GM12878 (cell line): ENCODE results near the gene NTN3. TPM values are rescaled to one million over a fixed set of nuclear protein-coding genes. Genes with fewer than 3 reads are reported as not detected.

Source experiments
- ATAC-seq: fragments of 200-7000 bp; cut with Tn5 transposase; 3 replicates; pipeline ENCODE4 v1.9.1; 2020; ENCODE audit warnings: mild to moderate bottlenecking, moderate library complexity
- BruUV-seq: library from RNA; stranded (reverse); fragments of 400-500 nt; replicated peaks from 2 replicates; lab custom pipeline; 2021; lab: Mats Ljungman, UMichigan
- CTCF ChIA-PET: fragments of 300-600 bp; sonication (Branson Sonifier 250); formaldehyde crosslinking; extraction: SDS; loops from one replicate; lab custom pipeline; 2021; ENCODE audit warnings: inconsistent platforms; lab: Yijun Ruan, JAX
- POLR2A ChIA-PET: fragments of 350-600 bp; formaldehyde crosslinking; extraction: SDS; loops from one replicate; lab custom pipeline; 2021; ENCODE audit warnings: inconsistent platforms; lab: Charles Lee
- RAD21 ChIA-PET: fragments of 300-600 bp; sonication (Branson Sonifier 250); formaldehyde crosslinking; loops from one replicate; lab custom pipeline; 2023; ENCODE audit warnings: antibody characterized with exemption; ENCODE audit not compliant: unreplicated experiment; lab: Charles Lee
- SMC1A ChIA-PET: fragments of 300-600 bp; sonication (Branson Sonifier 250); formaldehyde crosslinking; loops from one replicate; lab custom pipeline; 2023; ENCODE audit not compliant: unreplicated experiment, uncharacterized antibody; lab: Charles Lee
- DNase-seq: peaks from one replicate; pipeline ENCODE4 v3.0.0-alpha.2; 2011; ENCODE audit warnings: low read depth, low spot score
- FAIRE-seq: peaks from 3 replicates; lab custom pipeline; 2011; peaks lifted over from hg19 to GRCh38; lab: Jason Lieb, UNC
- H2AFZ ChIP-seq: 2 replicates; pipeline ENCODE4 v1.6.0; 2011; ENCODE audit warnings: low read depth, low read length, control low read depth; ENCODE audit not compliant: control insufficient read depth
- H3K27ac ChIP-seq: 2 replicates; pipeline ENCODE4 v1.5.1; 2011; ENCODE audit warnings: control low read depth; ENCODE audit not compliant: control insufficient read depth, insufficient read depth
- H3K27me3 ChIP-seq, 2 experiments: replicated peaks in 1 of 2; 2 replicates each; pipeline versions ENCODE4 v1.6.0 to v1.6.1; 2011; ENCODE audit warnings: low read length in 1 of 2; ENCODE audit not compliant: control insufficient read depth in 2 of 2, insufficient read depth in 2 of 2
- H3K36me3 ChIP-seq, 2 experiments: 2 replicates each; pipeline ENCODE4 v1.5.1; 2011; ENCODE audit warnings: low read length in 1 of 2; ENCODE audit not compliant: control insufficient read depth in 2 of 2, insufficient read depth in 2 of 2
- H3K4me1 ChIP-seq: 2 replicates; pipeline ENCODE4 v1.6.1; 2011; ENCODE audit warnings: mild to moderate bottlenecking, low read length, moderate library complexity, mixed read lengths; ENCODE audit not compliant: control insufficient read depth, insufficient read depth
- H3K4me2 ChIP-seq: 2 replicates; pipeline ENCODE4 v1.6.0; 2011; ENCODE audit warnings: control low read depth; ENCODE audit not compliant: control insufficient read depth, insufficient read depth
- H3K4me3 ChIP-seq: fragments of 200-600 bp; sonication (generic); 2 replicates; pipeline ENCODE4 v1.5.1; 2016
- H3K79me2 ChIP-seq: 2 replicates; pipeline ENCODE4 v1.6.0; 2011; ENCODE audit warnings: low read length; ENCODE audit not compliant: control insufficient read depth, insufficient read depth
- H3K9ac ChIP-seq: 2 replicates; pipeline ENCODE4 v1.8.0; 2011; ENCODE audit warnings: low read length, control low read depth, mixed read lengths; ENCODE audit not compliant: control insufficient read depth, insufficient read depth
- H3K9me3 ChIP-seq: replicated peaks from 3 replicates; pipeline ENCODE4 v1.5.1; 2011; ENCODE audit warnings: mild to moderate bottlenecking, low read length; ENCODE audit not compliant: control insufficient read depth, insufficient read depth
- H4K20me1 ChIP-seq: 2 replicates; pipeline ENCODE4 v1.6.0; 2011; ENCODE audit not compliant: control insufficient read depth, insufficient read depth
- ATF7 ChIP-seq: fragments of 450-650 bp; IDR thresholded peaks from 2 replicates; pipeline ENCODE4 v1.6.1; 2016; ENCODE audit warnings: low read depth, mild to moderate bottlenecking
- EGR1 ChIP-seq, 2 experiments: IDR thresholded peaks; 1 replicate in 1 of 2; 2 replicates in 1 of 2; pipeline ENCODE4 v1.6.1; 2011 to 2012; ENCODE audit warnings: low read depth in 2 of 2, low read length in 2 of 2, borderline replicate concordance in 1 of 2, mild to moderate bottlenecking in 1 of 2, moderate library complexity in 1 of 2
- IRF5 ChIP-seq: fragments of 450-650 bp; IDR thresholded peaks from 2 replicates; pipeline ENCODE4 v1.6.1; 2017; ENCODE audit warnings: borderline replicate concordance
- MTA3 ChIP-seq: IDR thresholded peaks from 2 replicates; pipeline ENCODE4 v1.6.1; 2012; ENCODE audit warnings: low read length, inconsistent platforms, borderline replicate concordance
- NRF1 ChIP-seq: conservative IDR thresholded peaks from 2 replicates; pipeline ENCODE4 v1.6.1; 2011; ENCODE audit warnings: mild to moderate bottlenecking, low read depth, low read length, improper control_type of control experiment
- ZBTB4 ChIP-seq: fragments of 450-650 bp; formaldehyde crosslinking; IDR thresholded peaks from 2 replicates; pipeline ENCODE4 v1.4.0; 2022; ENCODE audit warnings: mild to moderate bottlenecking, moderate library complexity
- WGBS: methylation state at CpG from one replicate; pipeline ENCODE4 v1.1.6; 2016; ENCODE audit warnings: low lambda C conversion rate; ENCODE audit not compliant: insufficient replicate concordance, insufficient coverage; ENCODE audit errors: missing lambda C conversion rate; 5-methylcytosine and 5-hydroxymethylcytosine counted together
- in situ Hi-C: fragments of 300-500 bp; cut with MboI; formaldehyde crosslinking; loops from 9 replicates; pipeline ENCODE4 v1.14.3; 2018; ENCODE audit warnings: mixed read lengths
- intact Hi-C: fragments of 100-400 bp; cut with micrococcal nuclease; formaldehyde crosslinking; loops from one replicate; pipeline ENCODE4 v1.14.2; 2022; ENCODE audit not compliant: unreplicated experiment
- polyA plus RNA-seq, 11 experiments: library from polyadenylated mRNA; depleted of rRNA in 4 of 11; unstranded in 6 of 11; stranded (reverse) in 5 of 11; fragments of >200 nt; fragmentation: Nextera tagmentation in 4 of 11; fragmentation: Illumina TruSeq in 1 of 11; extraction: Ambion mirVana in 4 of 11; extraction: Trizol in 1 of 11; gene quantifications; 1 replicate in 1 of 11; 2 replicates in 10 of 11; pipeline versions ENCODE4 v1.2.1 to v1.2.3, GENCODE V29; 2011 to 2016; ENCODE audit warnings: inconsistent platforms in 2 of 11, missing spikeins in 2 of 11, low read depth in 1 of 11
- total RNA-seq, 4 experiments: library from RNA; depleted of rRNA in 3 of 4; stranded (reverse); fragments of >200 nt in 3 of 4; fragmentation: Illumina TruSeq in 1 of 4; extraction: Trizol in 1 of 4; gene quantifications; 2 replicates each; pipeline versions ENCODE4 v1.2.1 to v1.2.3, GENCODE V29; 2013 to 2021

NTN3 gene
- total and polyA plus RNA-seq, 10 of the 15 experiments (the other 5 are each of a cell fraction or from before 2014, with no cell fraction given) = 0.04 TPM; not detected in 9

GRCh38 chr16:2497116-2497630 is 26.1 kb downstream of the NTN3 start (continued):
- no peak for TF ChIP-seq ZBTB4 (CRISPR knock-in tag)
- TF ChIP-seq, all 136 proteins: peak for 0

- DNase-seq = no peak
- TF ChIP-seq IRF5 = no peak
- TF ChIP-seq MTA3 = no peak
- no peak for TF ChIP-seq EGR1 (IDR thresholded peaks at IDR 0.05; ENCODE audit: borderline replicate concordance in 1 of 2, low read depth in 2 of 2, low read length in 2 of 2)
- TF ChIP-seq NRF1 = no peak
- no peak for TF ChIP-seq ATF7
- TF ChIP-seq, all 136 proteins: peak for 0
- Histone ChIP-seq H3K9me3 (no peaks in the 10 kb centered on the region), H3K27ac (no peak overlapping the region), H3K4me1 (no peaks in the 10 kb centered on the region), H3K27me3 (no peaks in the 10 kb centered on the region), H3K4me2 (no peak overlapping the region), H3K36me3 (peaks cover 0 to 11% of the 10 kb centered on the region in 2 experiments; a peak in 2 of 4 replicates), H3K4me3 (no peak overlapping the region), H4K20me1 (no peaks in the 10 kb centered on the region), H3K79me2 (no peaks in the 10 kb centered on the region), H2AFZ (no peak overlapping the region), H3K9ac (no peak overlapping the region)
- no TSS peak for BruUV-seq
- ChIA-PET SMC1A (no interaction called here), RAD21 (no interaction called here), CTCF (interaction anchor here (0.6 to 1.0 kb wide), 2 partner anchors 29 to 175 kb away, joined by 3 read pairs; no protein-coding TSS in a partner anchor), POLR2A (no interaction called here)
- intact Hi-C loops (no loop called here), in situ Hi-C loops (loop anchor here (5.0 to 10.0 kb wide), 2 partner anchors 161 to 483 kb away; partner anchors contain the start of gene NPW)
- no peak for ATAC-seq
- WGBS = 82% methylated on average over 25 of the region's 26 CpGs
- no peak for FAIRE-seq
These were observed 26.8 kb downstream of the NTN3 start for GRCh38 chr16:2497695-2498484.
